T-helper 1 cell treated with Interleukin-12 subunit alpha and Interleukin-12 subunit beta and Interleukin-4 antibody, amounts not matched to agents 30 μg/mL and 1 μg/mL, for 36 hours (primary cell): ENCODE data around the gene FAM107B.
A peak's percentile ranks its signal among the peaks of the same experiment; 100 is the strongest.
"Not testable (repeated sequence)": the region's sequence is repeated elsewhere in the genome, so short reads cannot be mapped to it uniquely, and the experiment has no call there.

Source experiments
- H3K27ac Mint-ChIP-seq: one replicate; pipeline ENCODE4 v1.8.0; 2021; ENCODE audit warnings: mild to moderate bottlenecking, mixed read lengths
- H3K27me3 Mint-ChIP-seq: one replicate; pipeline ENCODE4 v1.8.0; 2021; ENCODE audit warnings: low read depth, mixed read lengths
- H3K36me3 Mint-ChIP-seq: one replicate; pipeline ENCODE4 v1.8.0; 2021; ENCODE audit warnings: low read depth, mixed read lengths
- H3K4me1 Mint-ChIP-seq: one replicate; pipeline ENCODE4 v1.8.0; 2021; ENCODE audit warnings: low read depth, mixed read lengths
- H3K4me3 Mint-ChIP-seq: one replicate; pipeline ENCODE4 v1.8.0; 2021; ENCODE audit warnings: mild to moderate bottlenecking, moderate library complexity, mixed read lengths
- H3K9me3 Mint-ChIP-seq: one replicate; pipeline ENCODE4 v1.8.0; 2021; ENCODE audit warnings: mixed read lengths

The FAM107B gene

GRCh38 chr10:14598809-14599764 is 175.6 kb downstream of the FAM107B start:
- Mint-ChIP-seq H3K27me3 (no peaks in the 10 kb centered on the region), H3K27ac (peak overlapping the region; percentile 28), H3K36me3 (peaks cover 66% of the 10 kb centered on the region), H3K9me3 (no peaks in the 10 kb centered on the region), H3K4me1 (peaks cover 67% of the 10 kb centered on the region), H3K4me3 (no peak overlapping the region)

GRCh38 chr10:14595526-14596182 is 179.0 kb downstream of the FAM107B start:
- H3K4me1 Mint-ChIP-seq = peaks cover 71% of the 10 kb centered on the region
- no peaks in the 10 kb centered on the region for H3K9me3 Mint-ChIP-seq
- H3K4me3 Mint-ChIP-seq = no peak overlapping the region

GRCh38 chr10:14594878-14595525 is 179.7 kb downstream of the FAM107B start:
- Mint-ChIP-seq H3K9me3 (no peaks in the 10 kb centered on the region), H3K27ac (peak overlapping the region; percentile 0), H3K4me3 (no peak overlapping the region), H3K27me3 (no peaks in the 10 kb centered on the region), H3K36me3 (peaks cover 55% of the 10 kb centered on the region), H3K4me1 (peaks cover 69% of the 10 kb centered on the region)

More at GRCh38 chr10:14595526-14596182, 179.0 kb downstream of the FAM107B start:
- Mint-ChIP-seq H3K27me3 (no peaks in the 10 kb centered on the region), H3K36me3 (peaks cover 58% of the 10 kb centered on the region), H3K27ac (peak overlapping the region; percentile 8)

GRCh38 chr10:14593806-14594205 is 180.9 kb downstream of the FAM107B start:
- H3K4me3 Mint-ChIP-seq = no peak overlapping the region
- H3K4me1 Mint-ChIP-seq = peaks cover 67% of the 10 kb centered on the region

GRCh38 chr10:14592566-14592965 is 182.1 kb downstream of the FAM107B start:
- H3K4me3 Mint-ChIP-seq = no peak overlapping the region
- H3K9me3 Mint-ChIP-seq = no peaks in the 10 kb centered on the region
- peaks cover 48% of the 10 kb centered on the region for H3K36me3 Mint-ChIP-seq
- H3K4me1 Mint-ChIP-seq = peaks cover 71% of the 10 kb centered on the region
- H3K27ac Mint-ChIP-seq = no peak overlapping the region
- H3K27me3 Mint-ChIP-seq = no peaks in the 10 kb centered on the region

More at GRCh38 chr10:14593806-14594205, 180.9 kb downstream of the FAM107B start:
- H3K27me3 Mint-ChIP-seq = no peaks in the 10 kb centered on the region
- H3K36me3 Mint-ChIP-seq = peaks cover 54% of the 10 kb centered on the region
- no peaks in the 10 kb centered on the region for H3K9me3 Mint-ChIP-seq
- H3K27ac Mint-ChIP-seq = no peak overlapping the region

GRCh38 chr10:14592026-14592425 is 182.7 kb downstream of the FAM107B start:
- Mint-ChIP-seq H3K27ac (no peak overlapping the region), H3K9me3 (no peaks in the 10 kb centered on the region), H3K27me3 (no peaks in the 10 kb centered on the region), H3K4me3 (no peak overlapping the region), H3K4me1 (peaks cover 71% of the 10 kb centered on the region), H3K36me3 (peaks cover 43% of the 10 kb centered on the region)

- not testable (repeated sequence) for H3K9me3 Mint-ChIP-seq
Measured at GRCh38 chr10:14588938-14589294, 185.8 kb downstream of the FAM107B start.

GRCh38 chr10:14588084-14588937 is 186.4 kb downstream of the FAM107B start:
- Mint-ChIP-seq H3K9me3 (no peaks in the 10 kb centered on the region), H3K27me3 (no peaks in the 10 kb centered on the region), H3K27ac (peak overlapping the region; percentile 98), H3K4me1 (peaks cover 84% of the 10 kb centered on the region), H3K36me3 (peaks cover 33% of the 10 kb centered on the region), H3K4me3 (peak overlapping the region; percentile 76)

More at GRCh38 chr10:14588938-14589294, 185.8 kb downstream of the FAM107B start:
- Mint-ChIP-seq H3K4me3 (peak overlapping the region; percentile 76), H3K27ac (peak overlapping the region; percentile 98), H3K4me1 (peaks cover 82% of the 10 kb centered on the region), H3K36me3 (peaks cover 34% of the 10 kb centered on the region)
- not testable (repeated sequence) for H3K27me3 Mint-ChIP-seq

- Mint-ChIP-seq H3K27me3 (no peaks in the 10 kb centered on the region), H3K4me1 (peaks cover 85% of the 10 kb centered on the region)
Measured at GRCh38 chr10:14587540-14588083, 187.1 kb downstream of the FAM107B start.

GRCh38 chr10:14586901-14587300 is 187.8 kb downstream of the FAM107B start:
- Mint-ChIP-seq H3K27ac (peak overlapping the region; percentile 98), H3K4me1 (peaks cover 84% of the 10 kb centered on the region), H3K9me3 (no peaks in the 10 kb centered on the region), H3K4me3 (peak overlapping the region; percentile 43), H3K36me3 (peaks cover 34% of the 10 kb centered on the region), H3K27me3 (no peaks in the 10 kb centered on the region)

More at GRCh38 chr10:14587540-14588083, 187.1 kb downstream of the FAM107B start:
- Mint-ChIP-seq H3K9me3 (no peaks in the 10 kb centered on the region), H3K36me3 (peaks cover 37% of the 10 kb centered on the region), H3K27ac (peak overlapping the region; percentile 98), H3K4me3 (peak overlapping the region; percentile 76)

- Mint-ChIP-seq H3K4me1 (peaks cover 80% of the 10 kb centered on the region), H3K36me3 (peaks cover 35% of the 10 kb centered on the region), H3K9me3 (no peaks in the 10 kb centered on the region), H3K4me3 (peak overlapping the region; percentile 57), H3K27me3 (no peaks in the 10 kb centered on the region), H3K27ac (peak overlapping the region; percentile 98)
Measured at GRCh38 chr10:14585287-14586193, 189.2 kb downstream of the FAM107B start.

GRCh38 chr10:14584661-14585060 is 190.0 kb downstream of the FAM107B start:
- H3K36me3 Mint-ChIP-seq = peaks cover 35% of the 10 kb centered on the region
- peak overlapping the region; percentile 98 for H3K27ac Mint-ChIP-seq
- H3K4me3 Mint-ChIP-seq = no peak overlapping the region
- H3K4me1 Mint-ChIP-seq = peaks cover 80% of the 10 kb centered on the region
- no peaks in the 10 kb centered on the region for H3K27me3 Mint-ChIP-seq
- H3K9me3 Mint-ChIP-seq = no peaks in the 10 kb centered on the region

GRCh38 chr10:14583967-14584366 is 190.7 kb downstream of the FAM107B start:
- Mint-ChIP-seq H3K4me1 (peaks cover 80% of the 10 kb centered on the region), H3K27ac (peak overlapping the region; percentile 98), H3K36me3 (peaks cover 29% of the 10 kb centered on the region), H3K27me3 (no peaks in the 10 kb centered on the region), H3K9me3 (no peaks in the 10 kb centered on the region), H3K4me3 (peak overlapping the region; percentile 78)
